ENCODE measurements around the gene KCNIP4. TPM values are rescaled to one million over a fixed set of nuclear protein-coding genes. Genes with fewer than 3 reads are reported as not detected.

Gene KCNIP4
- total and polyA plus RNA-seq, 2 of the 8 experiments (the other 6 are each of a cell fraction or from before 2014, with no cell fraction given) = 0.06 TPM; not detected in 1

DNA sequence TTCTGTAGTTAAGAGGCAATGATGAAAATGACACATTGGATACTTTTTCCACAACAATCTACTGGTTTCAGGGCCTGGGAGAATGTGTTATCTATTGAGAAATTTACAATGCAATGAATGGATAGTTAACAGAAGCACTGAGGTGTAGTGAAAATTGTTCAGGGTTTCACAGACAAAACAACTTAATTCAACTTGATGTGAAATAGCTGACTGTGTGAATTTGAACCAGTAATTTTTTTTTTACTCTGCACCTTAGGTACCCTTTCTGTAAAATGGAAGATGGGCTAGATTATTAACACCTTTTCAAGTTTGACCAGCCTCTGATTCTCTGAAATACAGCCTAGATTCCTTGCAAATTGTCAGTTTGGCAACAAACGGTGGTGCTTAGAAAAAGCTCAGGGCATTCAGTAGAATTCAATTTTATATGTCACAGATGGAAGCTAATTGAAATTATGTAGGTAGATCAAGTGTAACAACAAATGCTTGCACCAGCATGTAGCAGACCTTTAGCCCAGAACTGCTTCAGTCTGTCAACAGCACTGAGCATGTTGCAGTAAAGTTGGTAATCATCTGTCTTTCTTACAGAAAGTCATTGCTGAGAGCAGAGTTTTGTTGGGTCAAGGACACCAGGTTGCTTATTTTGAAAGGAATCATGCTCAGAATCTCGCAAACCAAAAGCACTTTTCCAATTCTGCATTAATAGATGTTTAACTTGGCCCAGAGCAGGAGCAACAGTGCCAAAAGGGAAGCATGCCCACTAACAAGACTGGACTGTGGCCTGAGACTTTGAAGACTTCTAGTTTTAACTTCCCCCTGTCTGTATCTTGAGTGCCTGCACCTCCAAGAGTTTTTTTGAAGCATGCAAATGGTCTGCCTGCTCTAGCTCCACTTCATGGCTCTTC, 721.7 kb downstream of the KCNIP4 start (continued):
- TF ChIP-seq, protein P1, sequence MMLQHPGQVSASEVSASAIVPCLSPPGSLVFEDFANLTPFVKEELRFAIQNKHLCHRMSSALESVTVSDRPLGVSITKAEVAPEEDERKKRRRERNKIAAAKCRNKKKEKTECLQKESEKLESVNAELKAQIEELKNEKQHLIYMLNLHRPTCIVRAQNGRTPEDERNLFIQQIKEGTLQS (IDR thresholded peaks at IDR 0.05; ENCODE audit: insufficient read depth, low read depth, low read length) = no peak
- no peak for TF ChIP-seq SAP30 (IDR thresholded peaks at IDR 0.05; ENCODE audit: insufficient read depth, insufficient replicate concordance, low read length)
- no peak for TF ChIP-seq KDM5A (IDR thresholded peaks at IDR 0.05; ENCODE audit: low read length)
- no peak for TF ChIP-seq CBX8 (IDR thresholded peaks at IDR 0.05; ENCODE audit: borderline replicate concordance, low read depth, low read length)
- no peak for TF ChIP-seq SP2 (IDR thresholded peaks at IDR 0.05; ENCODE audit: low read length)
- no peak for TF ChIP-seq HDAC6 (IDR thresholded peaks at IDR 0.05; ENCODE audit: low read depth, low read length)
- TF ChIP-seq RAD21 (IDR thresholded peaks at IDR 0.05 in 1 of 2, conservative IDR thresholded peaks at IDR 0.05 in 1 of 2; ENCODE audit: low read depth in 2 of 2, low read length in 2 of 2) = no peak

Data from H1 (cell line).